ENCODE results near the gene MBNL3.

The MBNL3 gene

GRCh38 chrX:132413459-132413858 is 75.4 kb downstream of the MBNL3 start:
- DNase-seq, result no peak

GRCh38 chrX:132412208-132412607 is 76.6 kb downstream of the MBNL3 start:
- DNase-seq, result no peak

- no peak for DNase-seq
Observed at GRCh38 chrX:132411310-132411977, 77.4 kb downstream of the MBNL3 start.

- no peak for DNase-seq
Observed at GRCh38 chrX:132409780-132410556, 78.9 kb downstream of the MBNL3 start.

- DNase-seq, result no peak
Observed at GRCh38 chrX:132407691-132408090, 81.1 kb downstream of the MBNL3 start.

- DNase-seq, result no peak
Observed at GRCh38 chrX:132406106-132406505, 82.7 kb downstream of the MBNL3 start.

GRCh38 chrX:132404266-132404665 is 84.6 kb downstream of the MBNL3 start:
- no peak for DNase-seq

GRCh38 chrX:132401935-132402334 is 86.9 kb downstream of the MBNL3 start:
- no peak for DNase-seq

GRCh38 chrX:132400706-132401105 is 88.1 kb downstream of the MBNL3 start:
- no peak for DNase-seq

GRCh38 chrX:132395645-132396044 is 93.2 kb downstream of the MBNL3 start:
- DNase-seq, result no peak

- DNase-seq, result no peak
Observed at GRCh38 chrX:132395026-132395425, 93.8 kb downstream of the MBNL3 start.

- DNase-seq, result no peak
Observed at GRCh38 chrX:132394591-132394990, 94.2 kb downstream of the MBNL3 start.

GRCh38 chrX:132393992-132394391 is 94.8 kb downstream of the MBNL3 start:
- no peak for DNase-seq

- DNase-seq, result no peak
Observed at GRCh38 chrX:132393485-132393884, 95.4 kb downstream of the MBNL3 start.

GRCh38 chrX:132393085-132393484 is 95.8 kb downstream of the MBNL3 start:
- DNase-seq, result no peak

- no peak for DNase-seq
Observed at GRCh38 chrX:132390792-132391191, 98.0 kb downstream of the MBNL3 start.

- no peak for DNase-seq
Observed at GRCh38 chrX:132389480-132389879, 99.4 kb downstream of the MBNL3 start.

GRCh38 chrX:132388371-132388770 is 100.5 kb downstream of the MBNL3 start:
- DNase-seq, result no peak

- no peak for DNase-seq
Observed at GRCh38 chrX:132384301-132384700, 104.5 kb downstream of the MBNL3 start.

GRCh38 chrX:132382068-132382467 is 106.8 kb downstream of the MBNL3 start:
- DNase-seq, result no peak

GRCh38 chrX:132378281-132378680 is 110.6 kb downstream of the MBNL3 start:
- DNase-seq, result no peak

GRCh38 chrX:132375941-132376340 is 112.9 kb downstream of the MBNL3 start:
- DNase-seq, result no peak

GRCh38 chrX:132373610-132374009 is 115.2 kb downstream of the MBNL3 start:
- no peak for DNase-seq

GRCh38 chrX:132369617-132370326 is 119.1 kb downstream of the MBNL3 start:
- no peak for DNase-seq
